ENCODE results near the gene PRKG1.

DNA sequence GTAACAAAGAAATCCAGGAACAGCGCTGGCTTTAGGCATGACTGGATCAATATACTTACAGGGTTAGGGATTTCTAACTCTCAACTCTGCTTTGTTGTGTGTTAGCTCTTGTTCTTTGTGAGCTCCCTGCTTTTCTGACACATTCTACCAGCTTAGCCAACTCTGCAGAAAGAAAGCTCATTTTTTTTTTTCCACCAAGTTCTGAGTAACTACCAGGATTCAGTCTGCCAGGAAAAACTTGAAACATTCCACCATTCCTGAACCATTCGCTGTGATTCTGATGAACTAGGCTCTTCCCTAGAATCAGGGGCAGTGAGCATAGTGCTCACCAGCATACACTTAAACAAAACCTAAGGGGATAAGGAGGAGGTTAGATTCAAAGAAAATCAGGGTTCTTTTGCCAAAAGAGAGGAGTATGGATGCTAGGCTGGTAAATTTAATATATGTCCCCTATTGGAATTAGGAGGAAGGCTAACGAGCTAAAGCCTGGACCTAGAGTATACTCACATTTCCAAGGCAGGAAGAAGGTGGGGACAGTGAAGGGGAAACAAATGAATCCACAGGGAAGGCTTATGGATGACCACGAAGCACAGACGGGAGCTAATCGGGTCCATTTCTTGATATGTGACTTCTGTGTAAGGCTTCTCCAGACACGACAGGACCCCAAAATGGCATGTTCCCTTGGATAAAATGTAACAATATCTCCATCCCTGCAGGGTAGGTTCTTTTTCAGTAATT is 183.4 kb downstream of the PRKG1 start:
- no peak for TF ChIP-seq TAF1 (IDR thresholded peaks at IDR 0.05; ENCODE audit: low read depth, low read length)
- TF ChIP-seq, protein P1, sequence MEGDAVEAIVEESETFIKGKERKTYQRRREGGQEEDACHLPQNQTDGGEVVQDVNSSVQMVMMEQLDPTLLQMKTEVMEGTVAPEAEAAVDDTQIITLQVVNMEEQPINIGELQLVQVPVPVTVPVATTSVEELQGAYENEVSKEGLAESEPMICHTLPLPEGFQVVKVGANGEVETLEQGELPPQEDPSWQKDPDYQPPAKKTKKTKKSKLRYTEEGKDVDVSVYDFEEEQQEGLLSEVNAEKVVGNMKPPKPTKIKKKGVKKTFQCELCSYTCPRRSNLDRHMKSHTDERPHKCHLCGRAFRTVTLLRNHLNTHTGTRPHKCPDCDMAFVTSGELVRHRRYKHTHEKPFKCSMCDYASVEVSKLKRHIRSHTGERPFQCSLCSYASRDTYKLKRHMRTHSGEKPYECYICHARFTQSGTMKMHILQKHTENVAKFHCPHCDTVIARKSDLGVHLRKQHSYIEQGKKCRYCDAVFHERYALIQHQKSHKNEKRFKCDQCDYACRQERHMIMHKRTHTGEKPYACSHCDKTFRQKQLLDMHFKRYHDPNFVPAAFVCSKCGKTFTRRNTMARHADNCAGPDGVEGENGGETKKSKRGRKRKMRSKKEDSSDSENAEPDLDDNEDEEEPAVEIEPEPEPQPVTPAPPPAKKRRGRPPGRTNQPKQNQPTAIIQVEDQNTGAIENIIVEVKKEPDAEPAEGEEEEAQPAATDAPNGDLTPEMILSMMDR (IDR thresholded peaks at IDR 0.05; ENCODE audit: control extremely low read depth in 1 of 3, insufficient read depth in 1 of 3, low read depth in 1 of 3, low read length in 3 of 3) = no peak
- no peak for TF ChIP-seq HDAC6 (IDR thresholded peaks at IDR 0.05; ENCODE audit: low read depth, low read length)
- TF ChIP-seq CREB1 (IDR thresholded peaks at IDR 0.05) = no peak
- TF ChIP-seq POLR2AphosphoS5 (IDR thresholded peaks at IDR 0.05; ENCODE audit: low read depth, low read length) = no peak
- no peak for TF ChIP-seq CHD2 (IDR thresholded peaks at IDR 0.05; ENCODE audit: low read length)
- no peak for TF ChIP-seq ASH2L (IDR thresholded peaks at IDR 0.05; ENCODE audit: low read length)
- no peak for TF ChIP-seq NRF1 (IDR thresholded peaks at IDR 0.05; ENCODE audit: low read depth, low read length)
- TF ChIP-seq SP1 (IDR thresholded peaks at IDR 0.05; ENCODE audit: low read depth, low read length) = no peak
- no peak for TF ChIP-seq SIN3A (conservative IDR thresholded peaks at IDR 0.05 in 1 of 2, IDR thresholded peaks at IDR 0.05 in 1 of 2; ENCODE audit: low read depth in 1 of 2, low read length in 2 of 2)
- TF ChIP-seq MAFK (IDR thresholded peaks at IDR 0.05; ENCODE audit: low read depth, low read length) = no peak
- no peak for TF ChIP-seq EZH2 (IDR thresholded peaks at IDR 0.05; ENCODE audit: low read depth, low read length, severe bottlenecking)

Measured in H1 (cell line).